ENCODE data around the gene CFAP90. TPM values are rescaled to one million over a fixed set of nuclear protein-coding genes. Genes with fewer than 3 reads are reported as not detected.

Gene CFAP90
- total RNA-seq, 1 donor from 2014 or later, result not detected

GRCh38 chr5:7849681-7850394 lies 1.1 kb downstream of the CFAP90 start:
- Histone ChIP-seq H3K4me3 (ENCODE audit: low read depth, low read length) (peak overlapping the region; percentile 61), H3K27me3 (ENCODE audit: control insufficient read depth, insufficient read depth, low read length) (peaks cover 12% of the 10 kb centered on the region), H3K36me3 (ENCODE audit: control insufficient read depth, insufficient read depth, low read length) (no peaks in the 10 kb centered on the region)
- TF ChIP-seq CTCF (IDR thresholded peaks at IDR 0.05; ENCODE audit: insufficient read depth, low read length, poor library complexity, severe bottlenecking), result peak; percentile 26
- no peak for DNase-seq (ENCODE audit: low read depth)

- no peaks in the 10 kb centered on the region for H3K36me3 ChIP-seq (ENCODE audit: control insufficient read depth, insufficient read depth, low read length)
- TF ChIP-seq CTCF (IDR thresholded peaks at IDR 0.05; ENCODE audit: insufficient read depth, low read length, poor library complexity, severe bottlenecking), result no peak
- no peak overlapping the region for H3K4me3 ChIP-seq (ENCODE audit: low read depth, low read length)
Observed at GRCh38 chr5:7848296-7848695, 2.6 kb downstream of the CFAP90 start.

GRCh38 chr5:7846327-7846726 lies 4.6 kb downstream of the CFAP90 start:
- DNase-seq (ENCODE audit: low read depth), result no peak
- Histone ChIP-seq H3K4me3 (ENCODE audit: low read depth, low read length) (no peak overlapping the region), H3K36me3 (ENCODE audit: control insufficient read depth, insufficient read depth, low read length) (no peaks in the 10 kb centered on the region), H3K27me3 (ENCODE audit: control insufficient read depth, insufficient read depth, low read length) (peaks cover 12% of the 10 kb centered on the region)
- TF ChIP-seq CTCF (IDR thresholded peaks at IDR 0.05; ENCODE audit: insufficient read depth, low read length, poor library complexity, severe bottlenecking), result no peak

More at GRCh38 chr5:7848296-7848695, 2.6 kb downstream of the CFAP90 start:
- no peak for DNase-seq (ENCODE audit: low read depth)
- H3K27me3 ChIP-seq (ENCODE audit: control insufficient read depth, insufficient read depth, low read length), result peaks cover 12% of the 10 kb centered on the region

- TF ChIP-seq CTCF (IDR thresholded peaks at IDR 0.05; ENCODE audit: insufficient read depth, low read length, poor library complexity, severe bottlenecking), result no peak
- no peak for DNase-seq (ENCODE audit: low read depth)
- Histone ChIP-seq H3K4me3 (ENCODE audit: low read depth, low read length) (no peak overlapping the region), H3K27me3 (ENCODE audit: control insufficient read depth, insufficient read depth, low read length) (peaks cover 8% of the 10 kb centered on the region), H3K36me3 (ENCODE audit: control insufficient read depth, insufficient read depth, low read length) (no peaks in the 10 kb centered on the region)
Observed at GRCh38 chr5:7845557-7845956, 5.4 kb downstream of the CFAP90 start.

GRCh38 chr5:7844901-7845300 lies 6.0 kb downstream of the CFAP90 start:
- Histone ChIP-seq H3K36me3 (ENCODE audit: control insufficient read depth, insufficient read depth, low read length) (no peaks in the 10 kb centered on the region), H3K27me3 (ENCODE audit: control insufficient read depth, insufficient read depth, low read length) (peaks cover 7% of the 10 kb centered on the region), H3K4me3 (ENCODE audit: low read depth, low read length) (no peak overlapping the region)
- DNase-seq (ENCODE audit: low read depth), result no peak
- no peak for TF ChIP-seq CTCF (IDR thresholded peaks at IDR 0.05; ENCODE audit: insufficient read depth, low read length, poor library complexity, severe bottlenecking)

GRCh38 chr5:7842531-7842930 lies 8.4 kb downstream of the CFAP90 start:
- no peak overlapping the region for H3K4me3 ChIP-seq (ENCODE audit: low read depth, low read length)
- no peak for TF ChIP-seq CTCF (IDR thresholded peaks at IDR 0.05; ENCODE audit: insufficient read depth, low read length, poor library complexity, severe bottlenecking)
- H3K27me3 ChIP-seq (ENCODE audit: control insufficient read depth, insufficient read depth, low read length), result no peaks in the 10 kb centered on the region
- DNase-seq (ENCODE audit: low read depth), result no peak
- no peaks in the 10 kb centered on the region for H3K36me3 ChIP-seq (ENCODE audit: control insufficient read depth, insufficient read depth, low read length)
